Measurements from ENCODE around the gene CNTNAP2.

Gene CNTNAP2

GRCh38 chr7:147411096-147411495 lies 1294.5 kb downstream of the CNTNAP2 start:
- DNase-seq (ENCODE audit: low spot score) = no peak

GRCh38 chr7:147412109-147412508 lies 1295.5 kb downstream of the CNTNAP2 start:
- no peak for DNase-seq (ENCODE audit: low spot score)

DNA sequence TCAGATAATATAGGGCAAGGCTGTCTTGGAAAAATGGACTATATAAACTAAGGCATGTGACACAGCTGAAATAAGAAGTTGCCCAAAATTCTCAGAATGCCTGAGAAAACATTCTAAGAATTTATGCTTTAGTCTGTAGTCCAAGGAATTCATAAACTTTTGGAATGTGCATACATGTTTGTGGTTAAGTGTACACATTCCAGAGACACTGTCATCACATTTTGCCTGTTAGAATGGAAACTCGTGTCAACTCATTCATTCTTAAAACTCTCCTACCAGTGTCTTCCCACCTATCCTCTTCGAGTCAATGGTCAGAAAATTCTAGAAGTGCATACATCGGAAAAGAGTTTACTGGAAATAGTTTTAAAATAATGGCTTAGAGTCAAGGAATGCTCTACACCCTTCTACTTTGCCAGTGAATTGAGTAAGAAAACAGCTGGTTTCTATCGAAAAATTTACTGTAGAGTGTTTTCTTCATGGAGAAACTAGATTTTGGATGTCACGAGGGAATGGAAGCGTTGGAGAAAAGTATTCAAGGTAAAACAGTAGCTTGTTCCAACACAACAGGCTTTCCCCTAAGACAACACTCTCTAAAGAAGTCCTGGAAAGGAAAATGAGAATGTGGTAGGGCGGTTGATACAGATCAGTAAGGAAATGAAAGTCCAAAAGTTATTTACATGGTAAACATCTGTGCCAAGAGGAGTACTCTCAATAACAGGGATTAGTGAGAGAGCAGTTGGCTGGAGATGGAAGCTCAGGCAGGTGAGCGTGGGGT lies 1296.4 kb downstream of the CNTNAP2 start:
- DNase-seq (ENCODE audit: low spot score) = no peak

GRCh38 chr7:147413557-147413870 lies 1296.9 kb downstream of the CNTNAP2 start:
- DNase-seq (ENCODE audit: low spot score) = no peak

- no peak for DNase-seq (ENCODE audit: low spot score)
These were observed 1299.4 kb downstream of the CNTNAP2 start for GRCh38 chr7:147415991-147416390.

- no peak for DNase-seq (ENCODE audit: low spot score)
These were observed 1302.4 kb downstream of the CNTNAP2 start for GRCh38 chr7:147418966-147419365.

DNA sequence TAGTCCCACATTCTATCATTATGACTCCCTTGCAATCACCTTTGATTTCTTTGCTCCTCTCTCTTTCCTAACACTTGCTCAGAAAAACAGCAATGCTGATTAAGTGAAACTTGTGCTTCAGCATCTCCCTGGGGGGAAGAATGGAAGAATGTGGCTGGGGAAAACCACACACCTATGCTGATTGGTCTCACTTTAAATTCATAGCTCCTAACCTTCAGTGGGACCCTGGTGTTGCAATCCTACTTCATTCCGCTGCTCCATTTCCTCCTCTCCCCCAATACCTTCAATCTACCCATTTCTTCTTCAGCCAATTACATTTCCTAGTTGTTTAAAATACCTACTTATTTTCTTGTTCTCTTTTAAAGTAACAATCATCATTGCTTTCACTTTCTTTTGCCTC lies 1307.3 kb downstream of the CNTNAP2 start:
- DNase-seq (ENCODE audit: low spot score) = no peak

DNA sequence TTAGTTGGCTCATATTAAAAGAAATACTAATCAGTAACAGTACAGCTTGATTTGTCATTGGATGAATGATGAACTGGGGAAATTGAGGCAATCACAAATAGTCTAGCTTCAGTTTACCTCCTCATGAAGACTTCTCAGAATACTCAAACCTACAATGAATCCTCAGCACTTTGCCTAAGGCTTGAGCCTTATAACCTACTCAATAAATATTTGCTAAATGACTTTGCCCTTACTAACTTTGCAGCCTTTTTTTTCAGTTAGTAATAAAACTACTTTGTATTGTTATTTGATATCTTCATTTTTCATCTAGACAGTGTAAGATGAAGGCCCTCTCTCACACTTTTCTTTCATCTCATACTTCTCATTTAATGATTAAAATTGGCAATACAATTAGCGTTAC lies 1311.5 kb downstream of the CNTNAP2 start:
- no peak for DNase-seq (ENCODE audit: low spot score)

GRCh38 chr7:147429961-147430360 lies 1313.4 kb downstream of the CNTNAP2 start:
- no peak for DNase-seq (ENCODE audit: low spot score)

GRCh38 chr7:147432079-147432478 lies 1315.5 kb downstream of the CNTNAP2 start:
- DNase-seq (ENCODE audit: low spot score) = no peak

DNA sequence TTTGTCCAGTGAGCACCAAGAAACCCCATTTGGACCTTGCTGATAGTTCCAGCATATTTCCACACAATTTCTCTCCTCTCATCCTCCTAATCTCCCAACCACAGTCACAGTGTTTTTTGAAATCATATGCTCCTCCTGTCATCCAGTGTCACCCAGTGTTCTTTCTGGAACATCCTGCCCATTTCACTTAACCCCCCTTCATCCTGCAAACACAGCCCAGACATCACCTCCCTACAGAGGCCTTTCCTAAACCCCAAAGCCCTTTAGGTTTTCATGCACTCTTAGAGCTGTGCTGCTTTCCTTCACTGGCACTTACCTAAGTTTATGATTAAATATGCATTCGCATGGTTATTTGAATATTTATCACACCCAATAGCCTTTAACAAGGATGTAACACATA lies 1316.0 kb downstream of the CNTNAP2 start:
- no peak for DNase-seq (ENCODE audit: low spot score)

DNA sequence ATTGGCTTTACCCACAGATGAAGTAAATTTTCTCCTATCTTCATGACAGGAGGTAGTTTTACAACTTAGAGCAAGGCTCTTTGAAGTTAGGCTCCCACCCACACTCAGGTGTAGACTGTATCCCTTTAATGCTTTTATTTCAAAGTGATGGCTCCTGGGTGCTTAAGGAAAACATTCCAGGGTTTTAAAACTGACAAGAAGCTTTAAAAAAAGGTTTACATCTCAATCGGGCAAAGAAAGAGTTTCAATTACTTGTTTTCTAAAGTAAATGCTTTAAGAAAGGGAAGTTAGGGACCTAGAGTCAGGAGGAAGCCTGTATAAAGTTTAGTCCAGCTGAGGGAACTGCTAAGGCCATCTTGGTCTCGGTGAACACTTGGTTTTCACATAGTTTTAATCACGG lies 1320.1 kb downstream of the CNTNAP2 start:
- DNase-seq (ENCODE audit: low spot score) = no peak

DNA sequence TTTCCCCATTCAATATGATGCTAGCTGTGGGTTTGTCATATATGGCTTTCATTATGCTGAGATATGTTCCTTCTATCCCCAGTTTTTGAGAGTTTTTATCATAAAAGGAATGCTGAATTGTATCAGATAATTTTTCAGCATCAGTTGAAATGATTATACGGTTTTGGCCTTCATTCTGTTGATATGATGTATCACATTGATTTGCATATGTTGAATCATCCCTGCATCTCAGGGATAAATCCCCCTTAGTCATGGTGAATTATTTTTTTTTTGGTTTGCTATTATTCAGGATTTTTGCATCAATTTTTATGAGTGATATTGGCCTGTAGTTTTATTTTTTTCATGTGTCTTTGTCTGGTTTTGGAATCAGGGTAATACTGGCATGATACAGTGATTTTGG lies 1321.6 kb downstream of the CNTNAP2 start:
- no peak for DNase-seq (ENCODE audit: low spot score)

DNA sequence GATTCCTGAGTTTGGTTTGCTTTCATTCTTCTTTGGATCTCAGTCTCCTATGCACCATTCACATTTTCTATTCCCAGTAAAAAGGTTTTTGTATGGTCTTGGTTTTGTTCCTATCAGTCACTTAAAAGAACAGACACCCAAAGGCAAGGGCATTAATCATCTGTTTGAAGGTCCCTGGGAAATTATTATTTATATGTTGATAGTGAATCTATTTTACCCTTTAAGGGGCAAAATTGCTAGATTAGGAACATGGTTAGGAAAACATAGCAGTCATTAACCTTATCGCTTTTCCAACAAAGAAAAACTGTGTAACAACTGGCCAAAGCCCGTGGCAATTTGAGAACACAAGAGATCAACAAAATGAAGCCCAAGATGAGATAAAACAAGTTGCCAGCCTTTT lies 1327.3 kb downstream of the CNTNAP2 start:
- no peak for DNase-seq (ENCODE audit: low spot score)

GRCh38 chr7:147452816-147453215 lies 1336.2 kb downstream of the CNTNAP2 start:
- no peak for DNase-seq (ENCODE audit: low spot score)

GRCh38 chr7:147465223-147465622 lies 1348.6 kb downstream of the CNTNAP2 start:
- DNase-seq (ENCODE audit: low spot score) = no peak

DNA sequence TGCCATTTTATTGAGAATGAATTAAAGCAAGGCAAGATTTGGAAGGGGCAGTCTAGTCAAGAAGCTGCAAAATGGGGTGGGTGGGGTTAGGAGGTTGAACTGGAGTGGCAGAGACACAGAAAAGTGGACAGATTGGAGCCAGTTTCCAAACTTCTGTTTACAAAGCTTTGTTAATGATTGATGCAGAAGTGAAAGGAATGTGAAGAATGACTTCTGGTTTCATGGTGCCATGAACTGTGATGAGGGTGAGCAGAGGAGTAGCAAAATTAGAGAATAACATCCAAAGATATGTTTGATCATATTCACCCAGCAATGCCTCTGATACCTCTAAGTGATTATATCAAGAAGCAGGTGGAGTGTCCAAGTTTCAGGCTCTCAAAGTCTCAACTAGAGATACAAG lies 1356.0 kb downstream of the CNTNAP2 start:
- no peak for DNase-seq (ENCODE audit: low spot score)

DNA sequence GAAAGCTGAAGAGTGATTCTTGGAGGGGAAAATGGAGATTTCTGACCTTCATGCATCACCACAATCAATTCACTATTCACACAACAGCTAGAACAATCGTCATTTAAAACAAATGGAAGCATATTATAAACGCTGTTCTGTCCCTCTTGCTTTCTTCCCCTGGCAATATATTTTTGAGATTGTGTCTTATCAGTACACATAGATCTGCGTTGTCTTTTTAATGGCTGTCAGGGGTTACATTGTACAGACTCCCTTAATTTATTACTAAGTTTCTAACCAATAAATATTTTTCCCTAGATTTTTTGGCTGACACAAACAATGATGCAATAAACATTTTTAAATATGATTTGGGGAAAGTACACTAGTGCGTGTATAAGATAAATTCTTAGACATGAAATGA lies 1358.3 kb downstream of the CNTNAP2 start:
- no peak for DNase-seq (ENCODE audit: low spot score)

DNA sequence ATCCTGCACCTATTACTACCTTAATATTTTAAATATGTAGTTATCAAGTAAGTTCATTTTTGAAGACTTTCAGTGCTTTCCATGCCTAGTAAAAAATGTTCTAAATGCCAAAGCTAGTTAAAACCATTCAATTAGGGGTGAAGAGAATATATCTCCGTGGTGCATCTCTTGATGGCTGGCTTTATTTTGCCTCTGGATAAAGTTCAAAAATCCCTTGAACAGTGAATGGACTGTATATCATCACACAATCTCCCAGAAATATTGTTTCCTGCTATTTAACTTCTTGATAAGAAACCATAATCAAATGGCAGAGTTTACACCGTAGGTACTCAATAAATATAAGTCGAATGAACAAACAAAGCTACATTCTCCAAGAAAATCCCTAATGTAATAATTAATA lies 1360.9 kb downstream of the CNTNAP2 start:
- no peak for DNase-seq (ENCODE audit: low spot score)

- DNase-seq (ENCODE audit: low spot score) = no peak
These were observed 1362.2 kb downstream of the CNTNAP2 start for GRCh38 chr7:147478796-147479195.

- DNase-seq (ENCODE audit: low spot score) = no peak
These were observed 1367.2 kb downstream of the CNTNAP2 start for GRCh38 chr7:147483634-147484292.

DNA sequence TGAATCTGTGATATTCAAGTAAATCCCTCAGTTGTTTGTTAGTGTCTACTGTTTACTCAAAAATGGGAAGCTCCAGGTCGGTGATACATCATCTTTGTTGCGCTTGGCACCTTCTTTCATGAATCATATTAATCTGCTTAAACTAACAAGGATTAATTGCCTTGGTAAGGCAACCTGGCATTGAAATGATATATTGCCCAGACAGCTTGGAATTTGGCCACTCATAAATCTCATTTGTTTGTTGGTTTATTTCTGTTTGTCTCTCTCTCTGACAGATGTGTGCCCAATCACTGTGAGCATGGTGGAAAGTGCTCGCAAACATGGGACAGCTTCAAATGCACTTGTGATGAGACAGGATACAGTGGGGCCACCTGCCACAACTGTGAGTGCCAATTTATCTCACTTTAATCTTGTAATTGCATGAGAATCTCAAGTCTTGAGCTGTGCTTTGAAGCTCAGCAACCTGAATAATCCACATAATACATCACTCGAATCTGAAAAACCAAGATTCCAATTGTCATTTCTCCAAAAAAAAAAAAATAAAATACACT lies 1369.1 kb downstream of the CNTNAP2 start:
- DNase-seq (ENCODE audit: low spot score) = no peak

- DNase-seq (ENCODE audit: low spot score) = no peak
These were observed 1376.0 kb downstream of the CNTNAP2 start for GRCh38 chr7:147492606-147493005.

DNA sequence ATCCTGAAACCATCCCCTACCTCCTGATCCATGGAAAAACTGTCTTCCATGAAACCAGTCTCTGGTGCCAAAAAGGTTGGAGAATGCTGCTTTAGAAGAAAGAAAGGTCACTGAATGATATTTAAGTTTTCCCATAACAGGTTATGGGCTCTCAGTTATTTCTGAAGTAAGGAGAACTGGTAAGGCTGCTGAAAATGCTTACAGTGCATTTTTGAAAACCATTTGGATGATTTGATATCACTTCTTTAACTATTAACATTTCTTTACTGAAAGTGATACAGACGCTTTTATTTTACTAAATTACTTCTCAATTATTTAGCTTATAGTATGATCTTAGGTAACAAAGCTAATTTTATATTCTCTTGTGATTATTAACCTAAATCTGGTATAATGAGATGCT lies 1379.6 kb downstream of the CNTNAP2 start:
- no peak for DNase-seq (ENCODE audit: low spot score)

Measured in activated CD4-positive, alpha-beta T cell treated with anti-CD3 and anti-CD28 coated beads, Interleukin-2, Interleukin-4, amounts not matched to agents 100 ng/mL and 50 ng/mL, durations not matched to agents 16 hours and 8 hours (primary cell).